Liver (tissue), 9 donors: ENCODE data around the gene LINGO4. TPM values are rescaled to one million over a fixed set of nuclear protein-coding genes. Genes with fewer than 3 reads are reported as not detected.

ENCODE experiments used
- DNase-seq: peaks from one replicate; pipeline ENCODE4 v3.0.0-alpha.2; 2017; ENCODE audit warnings: low spot score
- H3K27ac ChIP-seq, 2 donors: one replicate each; pipeline ENCODE4 v1.7.0; 2013; ENCODE audit warnings: inconsistent platforms in 2 of 2, low read length in 2 of 2, control low read depth in 1 of 2, low read depth in 1 of 2, mild to moderate bottlenecking in 1 of 2
- H3K27me3 ChIP-seq, 4 donors: one replicate each; pipeline versions ENCODE4 v1.6.1 to v1.7.0; 2013; ENCODE audit warnings: low read length in 3 of 4, inconsistent platforms in 1 of 4, mild to moderate bottlenecking in 1 of 4, moderate library complexity in 1 of 4; ENCODE audit not compliant: control insufficient read depth in 4 of 4, insufficient read depth in 4 of 4
- H3K36me3 ChIP-seq, 4 donors: one replicate each; pipeline versions ENCODE4 v1.6.1 to v1.7.0; 2013; ENCODE audit warnings: low read length in 3 of 4, mild to moderate bottlenecking in 3 of 4, low read depth in 1 of 4, moderate library complexity in 1 of 4; ENCODE audit not compliant: control insufficient read depth in 4 of 4, insufficient read depth in 3 of 4
- H3K4me1 ChIP-seq, 4 donors: one replicate each; pipeline versions ENCODE4 v1.6.1 to v1.7.0; 2013; ENCODE audit warnings: low read length in 3 of 4, mild to moderate bottlenecking in 3 of 4, moderate library complexity in 1 of 4; ENCODE audit not compliant: control insufficient read depth in 4 of 4, insufficient read depth in 4 of 4
- H3K4me3 ChIP-seq, 3 donors: one replicate each; pipeline versions ENCODE4 v1.6.1 to v1.7.0; 2013; ENCODE audit warnings: low read length in 3 of 3, control low read depth in 1 of 3, low read depth in 1 of 3, mild to moderate bottlenecking in 1 of 3
- H3K9ac ChIP-seq, 2 donors: one replicate each; pipeline ENCODE4 v1.7.0; 2013; ENCODE audit warnings: low read length in 2 of 2, mild to moderate bottlenecking in 2 of 2, moderate library complexity in 2 of 2, control low read depth in 1 of 2, low read depth in 1 of 2
- H3K9me3 ChIP-seq, 4 donors: one replicate each; pipeline versions ENCODE4 v1.6.1 to v1.7.0; 2013; ENCODE audit warnings: low read length in 3 of 4; ENCODE audit not compliant: control insufficient read depth in 4 of 4
- FOXA1 ChIP-seq: IDR thresholded peaks from 2 replicates; pipeline ENCODE4 v1.6.1; 2016; ENCODE audit warnings: antibody characterized with exemption
- FOXA2 ChIP-seq: IDR thresholded peaks from 2 replicates; pipeline ENCODE4 v1.6.1; 2016; ENCODE audit warnings: antibody characterized with exemption
- GABPA ChIP-seq, 2 donors: IDR thresholded peaks in 1 of 2; conservative IDR thresholded peaks in 1 of 2; 2 replicates each; pipeline ENCODE4 v1.6.1; 2016; ENCODE audit warnings: antibody characterized with exemption in 2 of 2, mild to moderate bottlenecking in 1 of 2, moderate library complexity in 1 of 2
- HNF4A ChIP-seq, 2 donors: conservative IDR thresholded peaks; 2 replicates each; pipeline ENCODE4 v1.6.1; 2016; ENCODE audit warnings: antibody characterized with exemption in 2 of 2, mild to moderate bottlenecking in 2 of 2
- HNF4G ChIP-seq: IDR thresholded peaks from 2 replicates; pipeline ENCODE4 v1.6.1; 2016; ENCODE audit warnings: antibody characterized with exemption
- MAX ChIP-seq: IDR thresholded peaks from 2 replicates; pipeline ENCODE4 v1.6.1; 2016; ENCODE audit warnings: antibody characterized with exemption
- REST ChIP-seq: IDR thresholded peaks from 2 replicates; pipeline ENCODE4 v1.6.1; 2016; ENCODE audit warnings: antibody characterized with exemption, mild to moderate bottlenecking
- TAF1 ChIP-seq: conservative IDR thresholded peaks from 2 replicates; pipeline ENCODE4 v1.6.1; 2016; ENCODE audit warnings: antibody characterized with exemption, mild to moderate bottlenecking
- ZBTB33 ChIP-seq: IDR thresholded peaks from 2 replicates; pipeline ENCODE4 v1.6.1; 2016; ENCODE audit warnings: antibody characterized with exemption
- WGBS: extraction: QIAGEN DNeasy Blood & Tissue Kit; methylation state at CpG from one replicate; pipeline ENCODE4 v1.1.7; 2013; 5-methylcytosine and 5-hydroxymethylcytosine counted together
- polyA plus RNA-seq, 2 donors: library from polyadenylated mRNA; stranded (reverse) in 1 of 2; unstranded in 1 of 2; fragments of 200-250 nt in 1 of 2; fragments of >200 nt in 1 of 2; fragmentation: Nextera tagmentation in 1 of 2; extraction: Ambion mirVana in 1 of 2; gene quantifications; one replicate each; pipeline versions ENCODE4 v1.2.1 to v1.2.3, GENCODE V29; 2013 to 2015
- total RNA-seq, 2 donors: library from RNA; depleted of rRNA; stranded (reverse); fragments of >200 nt; gene quantifications; one replicate each; pipeline ENCODE4 v1.2.3, GENCODE V29; 2014
- TF ChIP-seq, protein P1 (sequence below): IDR thresholded peaks from 2 replicates; pipeline ENCODE4 v1.6.1; 2016; ENCODE audit warnings: antibody characterized with exemption
- donor health status: healthy.
- donor health status: healthy.
- donor health status: healthy.
- donor health status: healthy.
- donor health status: healthy.

LINGO4 gene
- total and polyA plus RNA-seq, 4 donors = 0.05 to 0.50 (median 0.09) TPM; not detected in 1

- Histone ChIP-seq H3K36me3 (peaks cover 2 to 12% (median 4%) of the 10 kb centered on the region in 4 donors), H3K27me3 (no peaks in the 10 kb centered on the region), H3K9ac (peak overlapping the region in 1 of 2 donors; percentile 16), H3K4me3 (peak overlapping the region in 1 of 3 donors; percentile 77), H3K4me1 (peaks cover 19 to 79% (median 66%) of the 10 kb centered on the region in 4 donors), H3K9me3 (no peaks in the 10 kb centered on the region), H3K27ac (peak overlapping the region in 1 of 2 donors; percentile 6)
- TF ChIP-seq HNF4A (conservative IDR thresholded peaks at IDR 0.05) (no peak), FOXA1 (no peak), GABPA (IDR thresholded peaks at IDR 0.05 in 1 of 2, conservative IDR thresholded peaks at IDR 0.05 in 1 of 2) (no peak), HNF4G (no peak), REST (no peak), MAX (no peak), ZBTB33 (no peak)
- TF ChIP-seq, protein P1, sequence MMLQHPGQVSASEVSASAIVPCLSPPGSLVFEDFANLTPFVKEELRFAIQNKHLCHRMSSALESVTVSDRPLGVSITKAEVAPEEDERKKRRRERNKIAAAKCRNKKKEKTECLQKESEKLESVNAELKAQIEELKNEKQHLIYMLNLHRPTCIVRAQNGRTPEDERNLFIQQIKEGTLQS = no peak
- no peak for DNase-seq
- WGBS = 54% methylated on average over 4 of the region's 4 CpGs
Measured at GRCh38 chr1:151829352-151830046, 24.3 kb upstream of the LINGO4 start.

DNA sequence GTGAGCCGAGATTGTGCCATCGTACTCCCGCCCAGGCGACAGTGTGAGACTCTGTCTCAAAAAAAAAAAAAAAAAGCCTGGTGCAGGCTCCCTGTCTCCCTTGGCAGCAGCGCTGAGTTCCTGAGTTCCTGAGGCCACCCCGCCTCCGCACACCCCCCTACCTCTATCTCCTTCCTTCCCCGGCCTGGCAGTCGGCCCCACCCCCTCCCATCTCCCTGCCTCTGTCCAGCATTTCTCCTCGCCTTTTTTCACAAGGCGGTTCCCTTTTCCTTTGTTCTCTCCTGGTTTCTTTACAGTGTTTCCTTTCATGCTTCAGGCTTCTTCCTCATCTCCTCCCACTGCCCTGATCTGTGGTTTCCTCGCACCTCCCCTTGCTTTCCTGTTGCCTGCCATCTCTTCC lies 23.7 kb upstream of the LINGO4 start:
- Histone ChIP-seq H3K4me1 (peaks cover 16 to 78% (median 64%) of the 10 kb centered on the region in 4 donors), H3K9ac (no peak overlapping the region), H3K36me3 (peaks cover 2 to 12% (median 4%) of the 10 kb centered on the region in 4 donors), H3K27ac (no peak overlapping the region), H3K4me3 (no peak overlapping the region), H3K27me3 (no peaks in the 10 kb centered on the region), H3K9me3 (no peaks in the 10 kb centered on the region)
- WGBS = 20% methylated on average over 12 of the region's 12 CpGs
- TF ChIP-seq ZBTB33 (no peak), FOXA2 (no peak), TAF1 (no peak), REST (peak; percentile 93)
- DNase-seq = no peak
